ENCODE data around the gene CCDC102B. TPM values are rescaled to one million over a fixed set of nuclear protein-coding genes. Genes with fewer than 3 reads are reported as not detected.
"Not testable (repeated sequence)": the region's sequence is repeated elsewhere in the genome, so short reads cannot be mapped to it uniquely, and the experiment has no call there.

The CCDC102B gene
- total RNA-seq, 6 experiments from 2014 or later = 1.2 to 3.5 (median 2.5) TPM

GRCh38 chr18:68865021-68865420, 67.1 kb downstream of the CCDC102B start:
- H3K4me1 Mint-ChIP-seq (ENCODE audit: low read depth) = no peaks in the 10 kb centered on the region
- H3K27ac Mint-ChIP-seq = no peak overlapping the region
- DNase-seq = no peak
- H3K9me3 Mint-ChIP-seq = no peaks in the 10 kb centered on the region
- peaks cover 3% of the 10 kb centered on the region for H3K27me3 Mint-ChIP-seq (ENCODE audit: insufficient read depth)
- no peak for TF ChIP-seq CTCF (IDR thresholded peaks at IDR 0.05)
- no peak overlapping the region for H3K4me3 Mint-ChIP-seq
- no peaks in the 10 kb centered on the region for H3K36me3 Mint-ChIP-seq (ENCODE audit: low read depth)

GRCh38 chr18:68865503-68865902, 67.6 kb downstream of the CCDC102B start:
- no peaks in the 10 kb centered on the region for H3K36me3 Mint-ChIP-seq (ENCODE audit: low read depth)
- H3K9me3 Mint-ChIP-seq = no peaks in the 10 kb centered on the region
- peaks cover 3% of the 10 kb centered on the region for H3K27me3 Mint-ChIP-seq (ENCODE audit: insufficient read depth)
- DNase-seq = no peak
- no peak overlapping the region for H3K4me3 Mint-ChIP-seq
- H3K27ac Mint-ChIP-seq = no peak overlapping the region
- H3K4me1 Mint-ChIP-seq (ENCODE audit: low read depth) = no peaks in the 10 kb centered on the region; the same call in 1 of the 2 replicates
- TF ChIP-seq CTCF (IDR thresholded peaks at IDR 0.05) = no peak

- no peak for TF ChIP-seq CTCF (IDR thresholded peaks at IDR 0.05)
- Mint-ChIP-seq H3K4me1 (ENCODE audit: low read depth) (no peaks in the 10 kb centered on the region; the same call in 1 of the 2 replicates), H3K9me3 (no peaks in the 10 kb centered on the region), H3K4me3 (no peak overlapping the region), H3K27me3 (ENCODE audit: insufficient read depth) (peaks cover 3% of the 10 kb centered on the region), H3K27ac (no peak overlapping the region), H3K36me3 (ENCODE audit: low read depth) (no peaks in the 10 kb centered on the region)
- DNase-seq = no peak
Observed at GRCh38 chr18:68873003-68873402, 75.1 kb downstream of the CCDC102B start.

- no peak overlapping the region for H3K27ac Mint-ChIP-seq
Observed at GRCh38 chr18:68874361-68874760, 76.5 kb downstream of the CCDC102B start.

GRCh38 chr18:68879947-68880346, 82.1 kb downstream of the CCDC102B start:
- not testable (repeated sequence) for H3K4me3 Mint-ChIP-seq; H3K4me1 Mint-ChIP-seq (ENCODE audit: low read depth); H3K36me3 Mint-ChIP-seq (ENCODE audit: low read depth); DNase-seq; H3K27me3 Mint-ChIP-seq (ENCODE audit: insufficient read depth); H3K9me3 Mint-ChIP-seq; H3K27ac Mint-ChIP-seq

More at GRCh38 chr18:68874361-68874760, 76.5 kb downstream of the CCDC102B start:
- no peak for DNase-seq
- H3K27me3 Mint-ChIP-seq (ENCODE audit: insufficient read depth) = peaks cover 3% of the 10 kb centered on the region; the same call in 1 of the 2 replicates
- H3K4me1 Mint-ChIP-seq (ENCODE audit: low read depth) = no peaks in the 10 kb centered on the region; the same call in 1 of the 2 replicates
- H3K4me3 Mint-ChIP-seq = no peak overlapping the region
- H3K9me3 Mint-ChIP-seq = peaks cover 5% of the 10 kb centered on the region; the same call in 1 of the 2 replicates
- no peak for TF ChIP-seq CTCF (IDR thresholded peaks at IDR 0.05)
- H3K36me3 Mint-ChIP-seq (ENCODE audit: low read depth) = no peaks in the 10 kb centered on the region

- TF ChIP-seq CTCF (IDR thresholded peaks at IDR 0.05) = no peak
Observed at GRCh38 chr18:68887410-68887809, 89.5 kb downstream of the CCDC102B start.

More at GRCh38 chr18:68887410-68887809, 89.5 kb downstream of the CCDC102B start:
- no peak overlapping the region for H3K27ac Mint-ChIP-seq
- H3K27me3 Mint-ChIP-seq (ENCODE audit: insufficient read depth) = no peaks in the 10 kb centered on the region
- H3K36me3 Mint-ChIP-seq (ENCODE audit: low read depth) = no peaks in the 10 kb centered on the region
- no peaks in the 10 kb centered on the region for H3K9me3 Mint-ChIP-seq
- peaks cover 10% of the 10 kb centered on the region for H3K4me1 Mint-ChIP-seq (ENCODE audit: low read depth)
- no peak for DNase-seq
- no peak overlapping the region for H3K4me3 Mint-ChIP-seq
